HEK293T (cell line): ENCODE measurements around the gene RBFOX1.

Experiments
- BHLHE40 ChIP-seq: fragments of 450-650 bp; IDR thresholded peaks from 2 replicates; pipeline ENCODE4 v1.6.1; 2016; ENCODE audit warnings: mild to moderate bottlenecking, moderate library complexity, borderline replicate concordance
- FOXK2 ChIP-seq: fragments of 450-650 bp; IDR thresholded peaks from 2 replicates; pipeline ENCODE4 v1.6.1; 2016; ENCODE audit warnings: mild to moderate bottlenecking
- SP1 ChIP-seq: fragments of 450-650 bp; IDR thresholded peaks from 2 replicates; pipeline ENCODE4 v1.6.1; 2017
- SUZ12 ChIP-seq: fragments of 450-650 bp; IDR thresholded peaks from 2 replicates; pipeline ENCODE4 v1.6.1; 2016; ENCODE audit warnings: mild to moderate bottlenecking

- TF ChIP-seq BHLHE40 (no peak), SUZ12 (no peak), SP1 (no peak), FOXK2 (no peak)
These were observed 110.5 kb downstream of the RBFOX1 start for GRCh38 chr16:7443142-7443541.
